ENCODE data around the gene TENM3.

- TF ChIP-seq POLR2AphosphoS5 (IDR thresholded peaks at IDR 0.05; ENCODE audit: borderline replicate concordance, low read depth, low read length) (no peak), EZH2 (IDR thresholded peaks at IDR 0.05) (no peak)
These were observed 497.1 kb downstream of the TENM3 start for GRCh38 chr4:182740256-182740655.
